ENCODE data around the gene C20orf173.

The C20orf173 gene

DNA sequence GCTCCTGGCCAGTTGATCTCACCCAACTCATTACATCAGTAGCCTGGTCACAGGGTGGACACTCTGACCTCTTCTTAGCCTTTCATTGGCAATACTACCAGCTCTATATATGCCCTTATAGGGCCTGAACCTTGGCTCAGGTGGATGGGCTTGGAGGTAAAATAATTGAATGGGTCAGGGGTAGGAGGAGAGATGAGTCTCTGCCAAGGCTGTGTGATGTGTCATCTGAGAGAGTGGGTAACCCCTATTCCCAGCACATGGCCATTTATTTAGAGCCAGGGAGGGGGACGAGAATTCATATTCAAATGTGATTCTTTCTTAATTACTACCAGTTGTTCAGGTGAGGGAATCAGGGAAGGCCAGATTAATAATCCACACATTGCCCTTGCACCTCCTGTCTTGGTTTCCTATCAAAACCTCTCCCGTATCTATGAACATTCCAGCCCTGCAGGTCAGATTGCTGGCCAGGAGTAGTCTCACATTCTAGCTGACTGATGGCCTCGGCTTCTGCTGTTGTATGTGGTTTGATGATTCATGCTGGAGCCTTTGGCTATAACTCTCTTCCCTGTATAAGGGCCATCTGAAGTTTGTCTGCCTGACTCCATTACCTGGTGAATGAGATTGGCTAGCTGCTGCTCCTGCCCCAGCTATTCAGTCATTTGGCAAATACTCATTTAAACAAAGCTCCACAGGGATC lies 13.4 kb downstream of the C20orf173 start:
- Histone ChIP-seq H3K4me2 (ENCODE audit: low read length, poor library complexity, severe bottlenecking) (no peak overlapping the region), H3K4ac (ENCODE audit: low read depth in 1 of 2, low read length in 2 of 2) (no peak overlapping the region), H4K91ac (ENCODE audit: low read length) (no peak overlapping the region), H4K8ac (ENCODE audit: low read length) (no peak overlapping the region), H3K4me1 (ENCODE audit: control insufficient read depth, insufficient read depth, low read depth, low read length) (peaks cover 19% of the 10 kb centered on the region), H2BK12ac (ENCODE audit: low read length in 2 of 2) (no peak overlapping the region), H2BK120ac (ENCODE audit: low read depth, low read length) (no peak overlapping the region), H2BK5ac (ENCODE audit: low read depth, low read length, poor library complexity, severe bottlenecking) (no peak overlapping the region), H3K9ac (ENCODE audit: low read length) (peak overlapping the region; percentile 4), H3K36me3 (ENCODE audit: control insufficient read depth in 1 of 2, insufficient read depth in 2 of 2, low read depth in 1 of 2, low read length in 2 of 2) (peaks cover 42 to 43% of the 10 kb centered on the region in 2 experiments), H3K79me1 (replicated peaks; ENCODE audit: low read length, poor library complexity, severe bottlenecking) (peaks cover 7% of the 10 kb centered on the region), H3K18ac (ENCODE audit: low read depth in 1 of 2, low read length in 2 of 2) (no peak overlapping the region), H2AK5ac (ENCODE audit: low read length, severe bottlenecking) (no peak overlapping the region), H3K4me3 (ENCODE audit: insufficient read depth in 1 of 2, low read depth in 1 of 2, low read length in 2 of 2) (no peak overlapping the region), H2BK15ac (ENCODE audit: low read depth, poor library complexity, severe bottlenecking) (no peak overlapping the region), H2AFZ (ENCODE audit: low read depth, low read length) (no peak overlapping the region), H3K9me3 (ENCODE audit: control insufficient read depth, low read length) (no peaks in the 10 kb centered on the region), H3K14ac (ENCODE audit: low read length in 2 of 2) (no peak overlapping the region), H3K23ac (ENCODE audit: low read length in 2 of 2) (no peak overlapping the region), H3K27me3 (ENCODE audit: control insufficient read depth in 1 of 2, insufficient read depth in 1 of 2, low read length in 2 of 2) (no peaks in the 10 kb centered on the region), H3K27ac (ENCODE audit: low read length, poor library complexity, severe bottlenecking) (peak overlapping the region; percentile 31)
- 31% methylated on average over 2 of the region's 3 CpGs for WGBS
- peak; percentile 77 for DNase-seq

GRCh38 chr20:35515341-35515740 lies 14.1 kb downstream of the C20orf173 start:
- Histone ChIP-seq H4K91ac (ENCODE audit: low read length) (no peak overlapping the region), H3K4me3 (ENCODE audit: insufficient read depth in 1 of 2, low read depth in 1 of 2, low read length in 2 of 2) (no peak overlapping the region), H3K18ac (ENCODE audit: low read depth in 1 of 2, low read length in 2 of 2) (no peak overlapping the region), H2BK120ac (ENCODE audit: low read depth, low read length) (no peak overlapping the region), H3K27me3 (ENCODE audit: control insufficient read depth in 1 of 2, insufficient read depth in 1 of 2, low read length in 2 of 2) (no peaks in the 10 kb centered on the region), H3K9ac (ENCODE audit: low read length) (no peak overlapping the region), H2BK12ac (ENCODE audit: low read length in 2 of 2) (no peak overlapping the region), H3K79me1 (replicated peaks; ENCODE audit: low read length, poor library complexity, severe bottlenecking) (peaks cover 7% of the 10 kb centered on the region), H3K4me2 (ENCODE audit: low read length, poor library complexity, severe bottlenecking) (no peak overlapping the region), H2AFZ (ENCODE audit: low read depth, low read length) (no peak overlapping the region), H3K4me1 (ENCODE audit: control insufficient read depth, insufficient read depth, low read depth, low read length) (peaks cover 22% of the 10 kb centered on the region), H3K27ac (ENCODE audit: low read length, poor library complexity, severe bottlenecking) (no peak overlapping the region), H2BK15ac (ENCODE audit: low read depth, poor library complexity, severe bottlenecking) (no peak overlapping the region), H4K8ac (ENCODE audit: low read length) (no peak overlapping the region), H2BK5ac (ENCODE audit: low read depth, low read length, poor library complexity, severe bottlenecking) (no peak overlapping the region), H3K9me3 (ENCODE audit: control insufficient read depth, low read length) (no peaks in the 10 kb centered on the region), H3K4ac (ENCODE audit: low read depth in 1 of 2, low read length in 2 of 2) (no peak overlapping the region), H3K14ac (ENCODE audit: low read length in 2 of 2) (no peak overlapping the region), H3K36me3 (ENCODE audit: control insufficient read depth in 1 of 2, insufficient read depth in 2 of 2, low read depth in 1 of 2, low read length in 2 of 2) (peaks cover 45 to 49% of the 10 kb centered on the region in 2 experiments), H3K23ac (ENCODE audit: low read length in 2 of 2) (no peak overlapping the region), H2AK5ac (ENCODE audit: low read length, severe bottlenecking) (no peak overlapping the region)
- no peak for DNase-seq
- WGBS: 92% methylated on average over 3 of the region's 4 CpGs

DNA sequence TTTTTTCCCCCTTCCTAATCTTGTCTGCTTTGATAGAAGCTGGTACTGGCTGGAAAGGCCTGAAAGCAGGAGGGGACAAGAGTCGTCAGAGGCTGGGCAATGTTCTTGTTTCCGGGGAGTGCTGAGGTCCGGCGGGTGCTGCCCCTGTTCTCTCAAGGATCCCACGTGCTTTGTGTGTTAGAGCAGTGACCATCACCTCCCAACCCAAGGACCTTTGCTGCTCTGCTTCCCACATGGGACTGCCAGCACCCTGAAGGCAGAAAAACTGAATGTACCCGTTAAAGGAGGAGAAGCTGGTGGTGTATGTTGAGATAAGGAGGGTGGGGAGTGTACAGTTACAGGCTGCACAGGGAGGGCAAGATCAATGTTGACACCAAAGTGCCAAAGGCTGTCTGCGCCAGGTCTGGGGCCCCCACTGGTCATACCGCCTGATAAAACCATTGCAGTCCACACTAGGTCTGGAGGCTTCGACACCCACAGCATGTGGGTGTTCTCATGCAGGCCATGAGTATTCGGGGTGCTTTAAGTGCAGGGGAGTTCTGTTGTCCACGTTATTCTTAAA lies 15.0 kb downstream of the C20orf173 start:
- Histone ChIP-seq H2BK120ac (ENCODE audit: low read depth, low read length) (no peak overlapping the region), H2AK5ac (ENCODE audit: low read length, severe bottlenecking) (no peak overlapping the region), H3K9me3 (ENCODE audit: control insufficient read depth, low read length) (no peaks in the 10 kb centered on the region), H3K4me2 (ENCODE audit: low read length, poor library complexity, severe bottlenecking) (no peak overlapping the region), H3K9ac (ENCODE audit: low read length) (no peak overlapping the region), H3K14ac (ENCODE audit: low read length in 2 of 2) (no peak overlapping the region), H3K23ac (ENCODE audit: low read length in 2 of 2) (no peak overlapping the region), H3K27ac (ENCODE audit: low read length, poor library complexity, severe bottlenecking) (no peak overlapping the region), H3K36me3 (ENCODE audit: control insufficient read depth in 1 of 2, insufficient read depth in 2 of 2, low read depth in 1 of 2, low read length in 2 of 2) (peaks cover 54 to 58% of the 10 kb centered on the region in 2 experiments), H3K4ac (ENCODE audit: low read depth in 1 of 2, low read length in 2 of 2) (no peak overlapping the region), H3K4me3 (ENCODE audit: insufficient read depth in 1 of 2, low read depth in 1 of 2, low read length in 2 of 2) (no peak overlapping the region), H2BK15ac (ENCODE audit: low read depth, poor library complexity, severe bottlenecking) (no peak overlapping the region), H3K79me1 (replicated peaks; ENCODE audit: low read length, poor library complexity, severe bottlenecking) (peaks cover 7% of the 10 kb centered on the region), H3K27me3 (ENCODE audit: control insufficient read depth in 1 of 2, insufficient read depth in 1 of 2, low read length in 2 of 2) (no peaks in the 10 kb centered on the region), H3K4me1 (ENCODE audit: control insufficient read depth, insufficient read depth, low read depth, low read length) (peaks cover 22% of the 10 kb centered on the region), H2AFZ (ENCODE audit: low read depth, low read length) (no peak overlapping the region), H3K18ac (ENCODE audit: low read depth in 1 of 2, low read length in 2 of 2) (no peak overlapping the region), H2BK12ac (ENCODE audit: low read length in 2 of 2) (no peak overlapping the region), H4K8ac (ENCODE audit: low read length) (no peak overlapping the region), H4K91ac (ENCODE audit: low read length) (no peak overlapping the region), H2BK5ac (ENCODE audit: low read depth, low read length, poor library complexity, severe bottlenecking) (no peak overlapping the region)
- WGBS: 97% methylated on average over 11 of the region's 11 CpGs
- DNase-seq: no peak

GRCh38 chr20:35511814-35512420 lies 17.5 kb downstream of the C20orf173 start:
- Histone ChIP-seq H3K4me2 (ENCODE audit: low read length, poor library complexity, severe bottlenecking) (no peak overlapping the region), H3K9ac (ENCODE audit: low read length) (no peak overlapping the region), H3K18ac (ENCODE audit: low read depth in 1 of 2, low read length in 2 of 2) (no peak overlapping the region), H2BK12ac (ENCODE audit: low read length in 2 of 2) (no peak overlapping the region), H2BK5ac (ENCODE audit: low read depth, low read length, poor library complexity, severe bottlenecking) (no peak overlapping the region), H2AK5ac (ENCODE audit: low read length, severe bottlenecking) (peak overlapping the region; percentile 49), H4K8ac (ENCODE audit: low read length) (no peak overlapping the region), H3K4me1 (ENCODE audit: control insufficient read depth, insufficient read depth, low read depth, low read length) (peaks cover 24% of the 10 kb centered on the region), H3K4ac (ENCODE audit: low read depth in 1 of 2, low read length in 2 of 2) (no peak overlapping the region), H3K36me3 (ENCODE audit: control insufficient read depth in 1 of 2, insufficient read depth in 2 of 2, low read depth in 1 of 2, low read length in 2 of 2) (peaks cover 74 to 83% of the 10 kb centered on the region in 2 experiments), H3K79me1 (replicated peaks; ENCODE audit: low read length, poor library complexity, severe bottlenecking) (peaks cover 21% of the 10 kb centered on the region), H2BK15ac (ENCODE audit: low read depth, poor library complexity, severe bottlenecking) (no peak overlapping the region), H4K91ac (ENCODE audit: low read length) (no peak overlapping the region), H3K14ac (ENCODE audit: low read length in 2 of 2) (no peak overlapping the region), H3K4me3 (ENCODE audit: insufficient read depth in 1 of 2, low read depth in 1 of 2, low read length in 2 of 2) (no peak overlapping the region), H2BK120ac (ENCODE audit: low read depth, low read length) (no peak overlapping the region), H3K23ac (ENCODE audit: low read length in 2 of 2) (no peak overlapping the region), H3K27me3 (ENCODE audit: control insufficient read depth in 1 of 2, insufficient read depth in 1 of 2, low read length in 2 of 2) (no peaks in the 10 kb centered on the region), H3K9me3 (ENCODE audit: control insufficient read depth, low read length) (no peaks in the 10 kb centered on the region), H3K27ac (ENCODE audit: low read length, poor library complexity, severe bottlenecking) (peak overlapping the region; percentile 85), H2AFZ (ENCODE audit: low read depth, low read length) (no peak overlapping the region)
- peak; percentile 59 for DNase-seq
- 99% methylated on average over 2 of the region's 2 CpGs for WGBS
